B cell (primary cell): ENCODE data around the gene JARID2. TPM values are rescaled to one million over a fixed set of nuclear protein-coding genes. Genes with fewer than 3 reads are reported as not detected.
A peak's percentile ranks its signal among the peaks of the same experiment; 100 is the strongest.

Experiments used
- ATAC-seq: fragments of 200-7000 bp; cut with Tn5 transposase; one replicate; pipeline ENCODE4 v1.10.0; 2021; ENCODE audit warnings: low read depth, mild to moderate bottlenecking, moderate number of reproducible peaks, moderate library complexity
- CTCF ChIA-PET: fragments of 350-600 bp; sonication (Branson Sonifier 250); formaldehyde crosslinking; loops from one replicate; lab custom pipeline; 2021; ENCODE audit warnings: antibody characterized with exemption, inconsistent platforms; lab: Charles Lee
- POLR2A ChIA-PET: fragments of 350-600 bp; sonication (Branson Sonifier 250); formaldehyde crosslinking; loops from one replicate; lab custom pipeline; 2021; ENCODE audit warnings: antibody characterized with exemption; lab: Charles Lee
- DNase-seq: peaks from one replicate; pipeline ENCODE4 v3.0.0; 2013
- H2AFZ ChIP-seq: 2 replicates; pipeline ENCODE4 v1.6.1; 2012; ENCODE audit warnings: mild to moderate bottlenecking, low read depth, low read length; ENCODE audit not compliant: insufficient read depth, poor library complexity, severe bottlenecking
- H3K27ac ChIP-seq, 2 donors: 1 replicate in 1 of 2; 2 replicates in 1 of 2; pipeline ENCODE4 v1.5.1; 2012 to 2013; ENCODE audit warnings: low read length in 2 of 2, mild to moderate bottlenecking in 2 of 2, moderate library complexity in 1 of 2
- H3K27me3 ChIP-seq, 4 experiments: fragments of 200-600 bp in 1 of 4; sonication (generic) in 1 of 4; replicated peaks in 1 of 4; 1 replicate in 2 of 4; 2 replicates in 2 of 4; pipeline versions ENCODE4 v1.6.1 to v1.7.0; 2013 to 2016; ENCODE audit warnings: low read length in 3 of 4, mild to moderate bottlenecking in 2 of 4, mixed read lengths in 1 of 4, moderate library complexity in 1 of 4; ENCODE audit not compliant: insufficient read depth in 4 of 4, control insufficient read depth in 3 of 4; ENCODE audit errors: control extremely low read depth in 1 of 4
- H3K36me3 ChIP-seq, 2 experiments: replicated peaks in 1 of 2; 1 replicate in 1 of 2; 2 replicates in 1 of 2; pipeline versions ENCODE4 v1.6.1 to v1.7.1; 2013; ENCODE audit warnings: low read length in 1 of 2; ENCODE audit not compliant: insufficient read depth in 2 of 2, control insufficient read depth in 1 of 2; ENCODE audit errors: control extremely low read depth in 1 of 2, extremely low read depth in 1 of 2
- H3K4me1 ChIP-seq, 2 donors: fragments of 200-600 bp in 1 of 2; sonication (generic) in 1 of 2; 1 replicate in 1 of 2; 2 replicates in 1 of 2; pipeline versions ENCODE4 v1.5.1 to v1.6.1; 2013 to 2017; ENCODE audit warnings: low read length in 2 of 2; ENCODE audit not compliant: control insufficient read depth in 2 of 2, insufficient read depth in 2 of 2
- H3K4me2 ChIP-seq: replicated peaks from 2 replicates; pipeline ENCODE3; 2012; ENCODE audit warnings: mild to moderate bottlenecking, low read depth, low read length; ENCODE audit not compliant: poor library complexity, severe bottlenecking
- H3K4me3 ChIP-seq, 5 experiments: fragments of 200-600 bp in 1 of 5; sonication (generic) in 1 of 5; 1 replicate in 3 of 5; 2 replicates in 2 of 5; pipeline versions ENCODE4 v1.5.1 to v1.7.0; 2011 to 2016; ENCODE audit warnings: low read length in 4 of 5, mild to moderate bottlenecking in 4 of 5, low read depth in 2 of 5, control low read depth in 1 of 5, moderate library complexity in 1 of 5; ENCODE audit not compliant: insufficient read depth in 1 of 5; ENCODE audit errors: control extremely low read depth in 1 of 5, extremely low read depth in 1 of 5
- H3K79me2 ChIP-seq: fragments of 200-600 bp; sonication (generic); one replicate; pipeline ENCODE4 v1.6.0; 2016; ENCODE audit warnings: low read length; ENCODE audit not compliant: control insufficient read depth, insufficient read depth
- H3K9ac ChIP-seq: fragments of 200-600 bp; sonication (generic); 2 replicates; pipeline ENCODE4 v1.6.1; 2017; ENCODE audit warnings: mild to moderate bottlenecking, low read length, moderate library complexity
- H3K9me3 ChIP-seq, 3 donors: one replicate each; pipeline versions ENCODE4 v1.6.1 to v1.7.1; 2013; ENCODE audit warnings: low read length in 2 of 3; ENCODE audit not compliant: control insufficient read depth in 2 of 3, insufficient read depth in 1 of 3; ENCODE audit errors: control extremely low read depth in 1 of 3
- H4K20me1 ChIP-seq: 2 replicates; pipeline ENCODE4 v1.6.0; 2012; ENCODE audit warnings: mild to moderate bottlenecking, low read length; ENCODE audit not compliant: insufficient read depth, control insufficient read depth, poor library complexity, severe bottlenecking
- H3K27ac Mint-ChIP-seq: one replicate; pipeline ENCODE4 v1.8.0; 2021; ENCODE audit warnings: mixed read lengths
- H3K27me3 Mint-ChIP-seq: one replicate; pipeline ENCODE4 v1.8.0; 2021; ENCODE audit warnings: mixed read lengths
- H3K4me1 Mint-ChIP-seq: one replicate; pipeline ENCODE4 v1.8.0; 2021; ENCODE audit warnings: mixed read lengths
- H3K4me3 Mint-ChIP-seq: one replicate; pipeline ENCODE4 v1.8.0; 2021; ENCODE audit warnings: mixed read lengths
- H3K9me3 Mint-ChIP-seq: one replicate; pipeline ENCODE4 v1.8.0; 2022; ENCODE audit warnings: mixed read lengths; ENCODE audit not compliant: insufficient read depth
- EZH2 ChIP-seq: IDR thresholded peaks from 2 replicates; pipeline ENCODE4 v1.6.1; 2012; ENCODE audit warnings: borderline replicate concordance, low read depth, mild to moderate bottlenecking, moderate library complexity, low read length; ENCODE audit not compliant: insufficient read depth, poor library complexity, severe bottlenecking
- WGBS: methylation state at CpG from one replicate; pipeline ENCODE4 v1.1.5; 2013; ENCODE audit warnings: missing lambda C conversion rate; ENCODE audit not compliant: insufficient coverage; 5-methylcytosine and 5-hydroxymethylcytosine counted together
- intact Hi-C: fragments of 100-400 bp; cut with micrococcal nuclease; formaldehyde crosslinking; loops from one replicate; pipeline ENCODE4 v1.10.0; 2022
- polyA plus RNA-seq: library from polyadenylated mRNA; depleted of rRNA; stranded (reverse); fragments of >200 nt; gene quantifications from 2 replicates; pipeline ENCODE4 v1.2.3, GENCODE V29; 2012
- total RNA-seq, 2 donors: library from RNA; stranded (reverse); fragments of 120-200 nt in 1 of 2; gene quantifications; 1 replicate in 1 of 2; 2 replicates in 1 of 2; pipeline versions ENCODE4 v1.2.3 to v1.2.4, GENCODE V29; 2013 to 2022
- TF ChIP-seq, protein P1 (sequence below): fragments of 200-600 bp; IDR thresholded peaks from one replicate; pipeline ENCODE4 v1.8.0; 2022; ENCODE audit warnings: antibody characterized with exemption, mild to moderate bottlenecking

JARID2 gene
- total and polyA plus RNA-seq, 2 donors (not counting 1 experiment from before 2014, with no cell fraction given) = 11.0 to 58.1 TPM

DNA sequence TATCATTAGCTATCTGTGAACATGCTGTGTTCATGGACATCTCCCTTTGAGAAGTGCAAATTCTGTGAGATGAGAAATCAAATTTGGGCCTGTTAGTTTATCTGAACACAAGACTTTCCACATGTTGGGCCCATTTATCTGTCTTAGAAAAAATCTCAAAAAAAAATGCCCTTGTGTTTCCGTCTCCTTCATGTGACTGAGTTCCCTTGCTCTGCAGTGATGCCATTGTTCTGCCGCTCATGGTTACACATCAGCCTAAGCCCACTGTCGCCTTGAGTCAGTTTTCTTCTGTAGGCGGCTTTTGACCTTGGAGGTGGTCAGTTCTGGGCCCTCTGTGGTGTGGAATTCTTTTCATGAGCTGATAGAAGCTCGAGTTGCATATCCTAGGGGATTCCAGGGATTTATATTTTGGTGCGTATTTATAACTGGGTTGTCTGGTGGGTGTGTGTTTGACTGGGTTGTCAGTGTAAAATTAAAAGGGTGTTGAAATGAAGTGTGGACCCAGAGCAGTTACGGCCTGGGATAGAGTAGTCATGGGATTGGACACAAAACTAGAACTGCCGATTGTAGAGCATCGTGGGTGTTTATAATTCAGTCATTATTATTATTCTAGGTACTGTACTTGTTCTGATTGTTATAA, 156.7 kb downstream of the JARID2 start:
- H3K4me1 ChIP-seq = peaks cover 54 to 58% of the 10 kb centered on the region in 2 donors
- peaks cover 96% of the 10 kb centered on the region for H3K79me2 ChIP-seq
- no peaks in the 10 kb centered on the region for H3K9me3 ChIP-seq
- H3K36me3 ChIP-seq = no peaks in the 10 kb centered on the region
- WGBS = 97% methylated on average over 6 of the region's 9 CpGs
- ATAC-seq (no peak), DNase-seq (no peak)
- H3K9me3 Mint-ChIP-seq = no peaks in the 10 kb centered on the region
- no peak overlapping the region for H3K4me2 ChIP-seq
- intact Hi-C loops = loop anchor here (5.0 kb wide), 2 partner anchors 40 kb away; no protein-coding TSS in a partner anchor
- TF ChIP-seq, protein P1, sequence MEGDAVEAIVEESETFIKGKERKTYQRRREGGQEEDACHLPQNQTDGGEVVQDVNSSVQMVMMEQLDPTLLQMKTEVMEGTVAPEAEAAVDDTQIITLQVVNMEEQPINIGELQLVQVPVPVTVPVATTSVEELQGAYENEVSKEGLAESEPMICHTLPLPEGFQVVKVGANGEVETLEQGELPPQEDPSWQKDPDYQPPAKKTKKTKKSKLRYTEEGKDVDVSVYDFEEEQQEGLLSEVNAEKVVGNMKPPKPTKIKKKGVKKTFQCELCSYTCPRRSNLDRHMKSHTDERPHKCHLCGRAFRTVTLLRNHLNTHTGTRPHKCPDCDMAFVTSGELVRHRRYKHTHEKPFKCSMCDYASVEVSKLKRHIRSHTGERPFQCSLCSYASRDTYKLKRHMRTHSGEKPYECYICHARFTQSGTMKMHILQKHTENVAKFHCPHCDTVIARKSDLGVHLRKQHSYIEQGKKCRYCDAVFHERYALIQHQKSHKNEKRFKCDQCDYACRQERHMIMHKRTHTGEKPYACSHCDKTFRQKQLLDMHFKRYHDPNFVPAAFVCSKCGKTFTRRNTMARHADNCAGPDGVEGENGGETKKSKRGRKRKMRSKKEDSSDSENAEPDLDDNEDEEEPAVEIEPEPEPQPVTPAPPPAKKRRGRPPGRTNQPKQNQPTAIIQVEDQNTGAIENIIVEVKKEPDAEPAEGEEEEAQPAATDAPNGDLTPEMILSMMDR = no peak
- TF ChIP-seq EZH2 = no peak
- no peaks in the 10 kb centered on the region for H3K27me3 Mint-ChIP-seq
- H3K4me3 ChIP-seq = no peak overlapping the region
- H3K4me1 Mint-ChIP-seq = peaks cover 88% of the 10 kb centered on the region
- peaks cover 84% of the 10 kb centered on the region for H4K20me1 ChIP-seq
- H3K4me3 Mint-ChIP-seq = no peak overlapping the region
- H2AFZ ChIP-seq = no peak overlapping the region
- H3K27me3 ChIP-seq = no peaks in the 10 kb centered on the region
- ChIA-PET CTCF (interaction anchor here (1.2 to 1.3 kb wide), 3 partner anchors 14 to 61 kb away, joined by 4 to 5 read pairs (median 4); no protein-coding TSS in a partner anchor), POLR2A (no interaction called here)
- no peak overlapping the region for H3K9ac ChIP-seq
- peak overlapping the region; percentile 16 for H3K27ac Mint-ChIP-seq
- H3K27ac ChIP-seq = no peak overlapping the region

DNA sequence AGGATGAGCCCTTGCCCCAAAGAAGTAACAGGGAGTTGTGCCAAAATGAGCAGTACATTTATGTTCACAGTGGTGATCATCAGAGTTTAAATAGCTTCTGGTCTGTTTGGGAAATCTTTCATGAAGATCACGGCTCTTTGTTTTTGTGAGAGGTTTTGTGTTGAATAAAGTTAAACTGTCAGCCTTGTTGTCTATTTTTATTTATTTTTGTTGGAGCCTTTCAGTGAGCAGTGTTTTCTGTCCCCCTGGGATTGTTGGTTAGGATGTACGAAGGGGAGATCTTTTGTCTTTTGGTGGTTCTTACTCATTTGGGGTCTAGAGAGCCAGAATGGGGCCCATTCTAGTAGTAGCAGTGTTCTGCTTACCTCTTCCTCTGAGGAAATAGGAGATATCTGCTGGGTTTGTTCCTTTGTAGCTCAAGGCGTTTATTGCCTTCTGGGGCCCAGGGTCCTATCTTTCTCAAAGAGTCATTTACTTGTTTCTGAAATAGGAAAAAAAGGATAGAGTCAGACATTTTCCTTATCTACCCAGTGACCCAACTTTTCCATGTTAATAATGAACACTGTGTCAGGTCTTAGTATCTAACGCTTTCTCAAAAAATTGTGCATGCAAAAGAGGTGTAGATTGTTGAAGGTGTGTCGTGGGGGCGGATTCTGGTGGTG, 157.4 kb downstream of the JARID2 start:
- peak overlapping the region; percentile 16 for H3K27ac Mint-ChIP-seq
- no peaks in the 10 kb centered on the region for H3K27me3 ChIP-seq
- peak overlapping the region; percentile 53 for H3K4me2 ChIP-seq
- H3K9me3 ChIP-seq = no peaks in the 10 kb centered on the region
- peaks cover 86% of the 10 kb centered on the region for H3K4me1 Mint-ChIP-seq
- no peak for DNase-seq
- H4K20me1 ChIP-seq = peaks cover 86% of the 10 kb centered on the region
- WGBS = 52% methylated on average over 2 of the region's 6 CpGs
- peaks cover 50 to 56% of the 10 kb centered on the region in 2 donors for H3K4me1 ChIP-seq
- H3K4me3 ChIP-seq = no peak overlapping the region
- H3K36me3 ChIP-seq = no peaks in the 10 kb centered on the region
- intact Hi-C loops = loop anchor here (5.0 kb wide), 2 partner anchors 39 to 41 kb away; no protein-coding TSS in a partner anchor
- ChIA-PET CTCF (interaction anchor here (1.2 to 1.3 kb wide), 4 partner anchors 15 to 60 kb away, joined by 4 to 5 read pairs (median 4); no protein-coding TSS in a partner anchor), POLR2A (interaction anchor here (0.5 kb wide), 1 partner anchor 170 kb away, joined by 5 read pairs; no protein-coding TSS in a partner anchor)
- peak overlapping the region; percentile 30 for H3K4me3 Mint-ChIP-seq
- H3K27me3 Mint-ChIP-seq = no peaks in the 10 kb centered on the region
- H3K9me3 Mint-ChIP-seq = no peaks in the 10 kb centered on the region
- H3K9ac ChIP-seq = no peak overlapping the region
- no peak for ATAC-seq
- TF ChIP-seq, protein P1 = no peak
- TF ChIP-seq EZH2 = no peak
- no peak overlapping the region for H2AFZ ChIP-seq
- peaks cover 96% of the 10 kb centered on the region for H3K79me2 ChIP-seq
- H3K27ac ChIP-seq = no peak overlapping the region
